Measurements from ENCODE around the gene PPTC7.
A peak's percentile ranks its signal among the peaks of the same experiment; 100 is the strongest.

Gene PPTC7, protein sequence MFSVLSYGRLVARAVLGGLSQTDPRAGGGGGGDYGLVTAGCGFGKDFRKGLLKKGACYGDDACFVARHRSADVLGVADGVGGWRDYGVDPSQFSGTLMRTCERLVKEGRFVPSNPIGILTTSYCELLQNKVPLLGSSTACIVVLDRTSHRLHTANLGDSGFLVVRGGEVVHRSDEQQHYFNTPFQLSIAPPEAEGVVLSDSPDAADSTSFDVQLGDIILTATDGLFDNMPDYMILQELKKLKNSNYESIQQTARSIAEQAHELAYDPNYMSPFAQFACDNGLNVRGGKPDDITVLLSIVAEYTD

DNA sequence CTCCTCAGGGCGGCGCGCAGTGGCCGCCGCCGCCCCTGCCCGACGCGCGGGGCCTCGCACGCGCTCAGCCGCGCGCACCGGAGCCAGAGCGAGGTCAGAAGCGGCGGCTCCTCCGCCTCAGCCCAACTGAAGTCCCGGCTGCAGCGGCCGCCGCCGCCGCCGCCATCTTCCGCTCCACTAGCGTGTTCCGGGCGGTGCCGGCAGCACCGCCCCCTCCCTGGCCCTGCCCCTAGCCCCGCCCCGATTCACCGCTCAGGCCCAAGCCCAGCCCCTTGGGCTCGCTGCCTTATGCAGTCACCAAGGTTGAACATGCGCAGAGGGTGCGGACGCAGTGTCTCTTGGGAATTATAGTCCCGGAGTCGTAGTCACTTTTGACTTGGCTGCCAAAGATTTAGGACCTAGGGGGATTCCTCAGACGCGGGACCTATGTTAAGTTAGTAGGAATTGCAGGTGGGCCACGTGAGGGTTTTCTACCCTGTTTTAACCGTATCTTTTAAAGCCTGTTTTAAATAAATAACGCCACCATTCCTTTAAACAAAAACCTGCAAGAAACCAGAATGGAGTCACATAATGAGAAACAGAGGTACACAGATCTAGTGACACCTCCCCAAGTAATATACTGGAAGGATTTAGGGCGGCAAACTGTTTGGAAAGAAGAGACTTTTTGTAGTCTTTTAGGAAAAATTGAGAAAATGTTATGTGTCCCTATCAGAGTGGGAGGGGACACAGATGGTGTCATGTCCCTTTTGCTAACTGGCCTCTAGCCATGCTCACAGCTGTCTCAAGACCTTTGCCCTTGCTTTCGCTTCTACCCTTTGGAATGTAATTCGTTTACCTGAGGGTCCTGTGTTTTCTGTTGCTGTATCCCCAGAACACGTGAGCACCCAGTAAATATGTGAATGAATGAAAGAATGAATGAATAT is at the start of gene PPTC7:
Gene PPTC7, minus strand, starts transcription at position 182 of the 923 bp plus-strand sequence. CDS start 287 bp downstream, outside the sequence.
- TF ChIP-seq CTCF (IDR thresholded peaks at IDR 0.05; ENCODE audit: low read depth, low read length), result no peak
- H3K4me3 ChIP-seq (ENCODE audit: low read depth, low read length), result peak within 1 kb of the TSS; percentile 91
- in situ Hi-C loops (cut with HindIII; ENCODE audit: low sequenced_read_pairs), result no loop called here
- DNase-seq (ENCODE audit: low read depth, low spot score), result peak; percentile 97

GRCh38 chr12:110627500-110628195 is 44.5 kb upstream of the PPTC7 start:
- no peak for TF ChIP-seq CTCF (IDR thresholded peaks at IDR 0.05; ENCODE audit: low read depth, low read length)
- no peak overlapping the region for H3K4me3 ChIP-seq (ENCODE audit: low read depth, low read length)
- DNase-seq (ENCODE audit: low read depth, low spot score), result no peak
- in situ Hi-C loops (cut with HindIII; ENCODE audit: low sequenced_read_pairs), result no loop called here

- no peak for TF ChIP-seq CTCF (IDR thresholded peaks at IDR 0.05; ENCODE audit: low read depth, low read length)
- no peak overlapping the region for H3K4me3 ChIP-seq (ENCODE audit: low read depth, low read length)
- DNase-seq (ENCODE audit: low read depth, low spot score), result no peak
- in situ Hi-C loops (cut with HindIII; ENCODE audit: low sequenced_read_pairs), result no loop called here
These were observed 39.5 kb upstream of the PPTC7 start for GRCh38 chr12:110622582-110622981.

- in situ Hi-C loops (cut with HindIII; ENCODE audit: low sequenced_read_pairs), result no loop called here
- no peak for DNase-seq (ENCODE audit: low read depth, low spot score)
- H3K4me3 ChIP-seq (ENCODE audit: low read depth, low read length), result no peak overlapping the region
- TF ChIP-seq CTCF (IDR thresholded peaks at IDR 0.05; ENCODE audit: low read depth, low read length), result no peak
These were observed 36.4 kb upstream of the PPTC7 start for GRCh38 chr12:110619534-110619953.

GRCh38 chr12:110616471-110617115 is 33.5 kb upstream of the PPTC7 start:
- no peak overlapping the region for H3K4me3 ChIP-seq (ENCODE audit: low read depth, low read length)
- DNase-seq (ENCODE audit: low read depth, low spot score), result no peak
- in situ Hi-C loops (cut with HindIII; ENCODE audit: low sequenced_read_pairs), result no loop called here
- TF ChIP-seq CTCF (IDR thresholded peaks at IDR 0.05; ENCODE audit: low read depth, low read length), result no peak

GRCh38 chr12:110615171-110615570 is 32.1 kb upstream of the PPTC7 start:
- no peak overlapping the region for H3K4me3 ChIP-seq (ENCODE audit: low read depth, low read length)
- in situ Hi-C loops (cut with HindIII; ENCODE audit: low sequenced_read_pairs), result no loop called here
- DNase-seq (ENCODE audit: low read depth, low spot score), result no peak
- no peak for TF ChIP-seq CTCF (IDR thresholded peaks at IDR 0.05; ENCODE audit: low read depth, low read length)

Data from astrocyte of the spinal cord (primary cell).